Panc1 (cell line): Measurements from ENCODE around the gene KIF3A. TPM values are rescaled to one million over a fixed set of nuclear protein-coding genes. Genes with fewer than 3 reads are reported as not detected.

Source experiments
- ATAC-seq: fragments of 200-7000 bp; cut with Tn5 transposase; 2 replicates; pipeline ENCODE4 v1.9.1; 2020; ENCODE audit warnings: mild to moderate bottlenecking, moderate library complexity
- BruUV-seq: library from RNA; stranded (reverse); fragments of 400-500 nt; replicated peaks from 2 replicates; lab custom pipeline; 2021; lab: Mats Ljungman, UMichigan
- CTCF ChIA-PET: fragments of 300-600 bp; sonication (Branson Sonifier 250); formaldehyde crosslinking; loops from one replicate; lab custom pipeline; 2022; ENCODE audit warnings: antibody characterized with exemption; lab: Charles Lee
- POLR2A ChIA-PET: fragments of 300-600 bp; sonication (Branson Sonifier 250); formaldehyde crosslinking; loops from one replicate; lab custom pipeline; 2022; ENCODE audit warnings: antibody characterized with exemption; lab: Charles Lee
- DNase-seq: peaks from one replicate; pipeline ENCODE4 v3.0.0-alpha.2; 2010; ENCODE audit warnings: low read depth, low spot score
- H3K27ac ChIP-seq: 2 replicates; pipeline ENCODE4 v1.5.1; 2011; ENCODE audit warnings: mild to moderate bottlenecking, low read length, inconsistent platforms
- H3K27me3 ChIP-seq: fragments of 200-500 bp; sonication (Bioruptor generic); 2 replicates; pipeline ENCODE4 v1.6.0; 2014; ENCODE audit warnings: low read length, inconsistent platforms; ENCODE audit not compliant: control insufficient read depth, insufficient read depth
- H3K36me3 ChIP-seq: fragments of 200-500 bp; sonication (Bioruptor generic); 2 replicates; pipeline ENCODE4 v1.5.1; 2014; ENCODE audit warnings: inconsistent platforms, mild to moderate bottlenecking, low read length, moderate library complexity; ENCODE audit not compliant: control insufficient read depth, insufficient read depth
- H3K4me1 ChIP-seq: 2 replicates; pipeline ENCODE4 v1.5.1; 2011; ENCODE audit warnings: inconsistent platforms, mild to moderate bottlenecking, low read length, moderate library complexity; ENCODE audit not compliant: control insufficient read depth, insufficient read depth
- H3K4me3 ChIP-seq, 2 experiments: 2 replicates each; pipeline ENCODE4 v1.5.1; 2011 to 2012; ENCODE audit warnings: low read depth in 2 of 2, low read length in 2 of 2, mild to moderate bottlenecking in 2 of 2, inconsistent platforms in 1 of 2, moderate library complexity in 1 of 2
- H3K9me3 ChIP-seq: fragments of 200-500 bp; sonication (Bioruptor generic); 2 replicates; pipeline ENCODE4 v1.5.1; 2014; ENCODE audit warnings: low read depth, mild to moderate bottlenecking, inconsistent platforms, low read length, moderate library complexity; ENCODE audit not compliant: control insufficient read depth, insufficient read depth
- CTCF ChIP-seq: fragments of 450-650 bp; IDR thresholded peaks from 2 replicates; pipeline ENCODE4 v1.5.1; 2017; ENCODE audit warnings: mild to moderate bottlenecking
- POLR2AphosphoS5 ChIP-seq: IDR thresholded peaks from 2 replicates; pipeline ENCODE4 v1.6.1; 2012; ENCODE audit warnings: mild to moderate bottlenecking, low read depth, low read length, moderate library complexity
- REST ChIP-seq, 2 experiments: IDR thresholded peaks; 2 replicates each; pipeline ENCODE4 v1.6.1; 2011 to 2012; ENCODE audit warnings: low read depth in 2 of 2, control low read depth in 1 of 2, low read length in 1 of 2, mild to moderate bottlenecking in 1 of 2, moderate library complexity in 1 of 2; ENCODE audit not compliant: insufficient read depth in 1 of 2
- SIN3A ChIP-seq: IDR thresholded peaks from 2 replicates; pipeline ENCODE4 v1.6.1; 2012; ENCODE audit warnings: low read depth, mild to moderate bottlenecking, low read length, moderate library complexity, borderline replicate concordance; ENCODE audit not compliant: insufficient read depth
- TCF7L2 ChIP-seq: IDR thresholded peaks from 2 replicates; pipeline ENCODE4 v1.6.1; 2011; ENCODE audit warnings: mild to moderate bottlenecking, low read depth, low read length, inconsistent platforms
- in situ Hi-C: cut with HindIII; loops from 2 replicates; pipeline ENCODE4 v1.10.0; 2016; ENCODE audit warnings: low sequenced_read_pairs, low pct_unique_long_range_greater_than_20kb
- intact Hi-C: fragments of 100-400 bp; cut with micrococcal nuclease; formaldehyde crosslinking; loops from one replicate; pipeline ENCODE4 v1.10.0; 2022; ENCODE audit not compliant: unreplicated experiment
- total RNA-seq: library from RNA; stranded (reverse); gene quantifications from one replicate; pipeline ENCODE4 v1.2.1, GENCODE V29; 2021; ENCODE audit not compliant: unreplicated experiment

KIF3A gene
- total RNA-seq, 1 experiment from 2014 or later, result 17.1 TPM

GRCh38 chr5:132744659-132745058 is 7.3 kb upstream of the KIF3A start:
- POLR2A ChIA-PET, result no interaction called here
- in situ Hi-C loops, result no loop called here
- H3K9me3 ChIP-seq, result no peaks in the 10 kb centered on the region

GRCh38 chr5:132742626-132743025 is 5.3 kb upstream of the KIF3A start:
- Histone ChIP-seq H3K4me3 (no peak overlapping the region), H3K9me3 (no peaks in the 10 kb centered on the region), H3K4me1 (peaks cover 8% of the 10 kb centered on the region), H3K36me3 (no peaks in the 10 kb centered on the region), H3K27me3 (peaks cover 6% of the 10 kb centered on the region), H3K27ac (no peak overlapping the region)
- no peak for ATAC-seq
- TF ChIP-seq TCF7L2 (no peak), SIN3A (no peak), POLR2AphosphoS5 (no peak), REST (IDR thresholded peaks at IDR 0.05; ENCODE audit: insufficient read depth in 1 of 2, low read depth in 2 of 2, low read length in 1 of 2) (no peak), CTCF (no peak)
- no peak for DNase-seq
- in situ Hi-C loops (no loop called here), intact Hi-C loops (no loop called here)
- ChIA-PET POLR2A (no interaction called here), CTCF (no interaction called here)
- no TSS peak for BruUV-seq

More at GRCh38 chr5:132744659-132745058, 7.3 kb upstream of the KIF3A start:
- Histone ChIP-seq H3K4me1 (no peaks in the 10 kb centered on the region), H3K4me3 (no peak overlapping the region), H3K27me3 (peaks cover 6% of the 10 kb centered on the region), H3K36me3 (no peaks in the 10 kb centered on the region), H3K27ac (no peak overlapping the region)
- TF ChIP-seq CTCF (no peak), SIN3A (no peak), REST (IDR thresholded peaks at IDR 0.05; ENCODE audit: insufficient read depth in 1 of 2, low read depth in 2 of 2, low read length in 1 of 2) (no peak), TCF7L2 (no peak), POLR2AphosphoS5 (no peak)
- CTCF ChIA-PET, result no interaction called here
- ATAC-seq (no peak), DNase-seq (no peak)
- no TSS peak for BruUV-seq
- intact Hi-C loops, result no loop called here
